A673 (cell line): ENCODE results near the gene MTFR2. TPM values are rescaled to one million over a fixed set of nuclear protein-coding genes. Genes with fewer than 3 reads are reported as not detected.

Source experiments
- BruUV-seq: library from RNA; stranded (reverse); fragments of 400-500 nt; replicated peaks from 2 replicates; lab custom pipeline; 2021; lab: Mats Ljungman, UMichigan
- CTCF ChIA-PET: fragments of 300-600 bp; sonication (Branson Sonifier 250); formaldehyde crosslinking; loops from one replicate; lab custom pipeline; 2022; ENCODE audit warnings: antibody characterized with exemption; lab: Charles Lee
- POLR2A ChIA-PET: fragments of 300-600 bp; sonication (Branson Sonifier 250); formaldehyde crosslinking; loops from one replicate; lab custom pipeline; 2022; ENCODE audit warnings: antibody characterized with exemption; ENCODE audit not compliant: low non-redundant PET; lab: Charles Lee
- DNase-seq: peaks from one replicate; pipeline ENCODE4 v3.0.0-alpha.2; 2015; ENCODE audit warnings: low spot score
- H3K27ac ChIP-seq: fragments of 200-600 bp; sonication (generic); 2 replicates; pipeline ENCODE4 v1.5.1; 2016; ENCODE audit warnings: mixed run types, low read depth, mild to moderate bottlenecking, mixed read lengths, antibody characterized with exemption, low read length; ENCODE audit not compliant: poor library complexity, severe bottlenecking
- H3K27me3 ChIP-seq: fragments of 200-600 bp; sonication (generic); replicated peaks from 2 replicates; pipeline ENCODE4 v1.6.1; 2017; ENCODE audit warnings: mixed run types, low read depth, mild to moderate bottlenecking, mixed read lengths, antibody characterized with exemption, low read length; ENCODE audit not compliant: insufficient read depth, poor library complexity
- H3K36me3 ChIP-seq: fragments of 200-600 bp; sonication (generic); 2 replicates; pipeline ENCODE4 v1.6.1; 2016; ENCODE audit warnings: mixed run types, mild to moderate bottlenecking, mixed read lengths, antibody characterized with exemption, low read length; ENCODE audit not compliant: insufficient read depth, poor library complexity, severe bottlenecking
- H3K4me1 ChIP-seq: fragments of 200-600 bp; sonication (generic); 2 replicates; pipeline ENCODE4 v1.6.1; 2017; ENCODE audit warnings: mixed run types, mild to moderate bottlenecking, mixed read lengths, antibody characterized with exemption, low read length; ENCODE audit not compliant: insufficient read depth, poor library complexity, severe bottlenecking
- H3K4me3 ChIP-seq: fragments of 200-600 bp; sonication (generic); 2 replicates; pipeline ENCODE4 v1.5.1; 2016; ENCODE audit warnings: low read depth, mixed run types, mild to moderate bottlenecking, mixed read lengths, low read length; ENCODE audit not compliant: poor library complexity, severe bottlenecking
- H3K9me3 ChIP-seq: fragments of 200-600 bp; sonication (generic); 2 replicates; pipeline ENCODE4 v1.6.1; 2016; ENCODE audit warnings: mixed run types, low read depth, mild to moderate bottlenecking, mixed read lengths, antibody characterized with exemption, low read length; ENCODE audit not compliant: poor library complexity, severe bottlenecking
- CTCF ChIP-seq: fragments of 300-800, 200-600 bp; sonication (generic); conservative IDR thresholded peaks from 2 replicates; pipeline ENCODE4 v1.5.1; 2017; ENCODE audit warnings: low read depth, mild to moderate bottlenecking, antibody characterized with exemption, low read length, moderate library complexity, mixed read lengths
- EZH2 ChIP-seq: fragments of 200-600 bp; sonication (generic); IDR thresholded peaks from 2 replicates; pipeline ENCODE4 v1.6.1; 2017; ENCODE audit warnings: borderline replicate concordance, low read depth, mild to moderate bottlenecking, mixed read lengths, antibody characterized with exemption, low read length; ENCODE audit not compliant: poor library complexity, severe bottlenecking
- intact Hi-C: fragments of 100-400 bp; cut with micrococcal nuclease; formaldehyde crosslinking; loops from one replicate; pipeline ENCODE4 v1.10.0; 2022; ENCODE audit not compliant: unreplicated experiment
- total RNA-seq: library from RNA; stranded (reverse); gene quantifications from 2 replicates; pipeline ENCODE4 v1.2.3, GENCODE V29; 2021

MTFR2 gene
- total RNA-seq, 1 experiment from 2014 or later, result 12.6 TPM

DNA sequence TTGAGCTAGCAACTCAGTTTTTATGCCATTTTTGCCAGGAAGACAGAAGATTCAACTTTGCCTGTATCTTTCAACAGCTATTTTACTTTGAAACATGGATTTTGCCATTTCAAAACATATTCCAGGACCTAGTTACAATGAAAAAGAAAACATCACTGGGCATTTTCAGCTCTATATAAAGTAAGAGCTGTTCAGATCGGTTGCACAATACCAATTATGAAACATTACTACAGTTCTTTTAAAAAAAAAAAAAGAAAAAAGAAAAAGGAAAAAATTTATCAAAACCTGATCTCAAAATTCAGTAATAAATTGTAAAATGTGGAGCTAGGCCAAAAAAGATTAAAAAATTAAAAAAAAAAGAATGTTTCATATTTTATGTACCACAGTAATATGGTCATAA is 24.0 kb upstream of the MTFR2 start:
- Histone ChIP-seq H3K27ac (no peak overlapping the region), H3K4me3 (no peak overlapping the region), H3K4me1 (no peaks in the 10 kb centered on the region), H3K27me3 (no peaks in the 10 kb centered on the region), H3K9me3 (no peaks in the 10 kb centered on the region), H3K36me3 (peaks cover 93% of the 10 kb centered on the region)
- no peak for DNase-seq
- intact Hi-C loops, result no loop called here
- no peak for TF ChIP-seq CTCF
- no peak for TF ChIP-seq EZH2
- POLR2A ChIA-PET, result no interaction called here
- CTCF ChIA-PET, result no interaction called here
- no TSS peak for BruUV-seq

DNA sequence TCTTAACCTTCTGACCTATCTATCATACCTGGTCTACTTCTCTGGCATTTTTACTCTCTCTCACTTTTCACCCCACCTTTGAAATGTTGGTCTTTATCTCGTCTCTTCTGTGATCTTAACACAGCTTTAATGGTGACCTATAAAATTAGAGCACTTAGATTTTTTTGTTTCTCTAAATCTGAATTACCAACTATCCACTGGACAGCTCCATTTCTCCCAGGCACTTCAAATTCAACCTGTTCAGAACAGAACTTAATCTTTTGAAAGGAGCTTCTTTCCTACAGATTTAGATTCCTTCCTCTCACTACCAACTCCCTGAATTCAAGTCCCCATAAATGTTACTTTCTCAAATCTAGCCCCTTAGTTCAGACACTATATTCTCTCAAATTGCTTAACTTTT is 15.0 kb upstream of the MTFR2 start:
- Histone ChIP-seq H3K27me3 (no peaks in the 10 kb centered on the region), H3K9me3 (no peaks in the 10 kb centered on the region), H3K36me3 (peaks cover 98% of the 10 kb centered on the region), H3K4me1 (no peaks in the 10 kb centered on the region), H3K4me3 (no peak overlapping the region), H3K27ac (no peak overlapping the region)
- intact Hi-C loops, result no loop called here
- TF ChIP-seq EZH2 (no peak), CTCF (no peak)
- POLR2A ChIA-PET, result no interaction called here
- no peak for DNase-seq
- CTCF ChIA-PET, result no interaction called here
- no TSS peak for BruUV-seq

DNA sequence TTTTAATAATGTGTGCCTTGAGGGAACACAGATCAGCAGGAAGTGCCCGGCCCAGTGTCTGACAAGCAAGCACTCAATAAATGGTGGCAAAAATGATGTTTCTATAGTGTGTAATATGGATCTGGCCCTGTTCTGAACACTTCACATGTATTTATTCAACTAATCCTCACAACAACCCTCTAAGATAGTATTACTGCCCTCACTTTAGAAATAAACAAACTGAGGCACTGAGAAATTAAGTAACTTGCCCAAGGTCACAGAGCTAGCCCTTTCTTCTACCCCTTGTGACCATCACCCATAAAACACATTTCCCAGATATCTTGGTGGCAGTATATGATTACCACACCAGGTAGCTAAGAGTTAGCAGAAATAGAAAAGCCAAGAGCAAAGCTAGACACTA is 12.8 kb upstream of the MTFR2 start:
- ChIA-PET POLR2A (no interaction called here), CTCF (no interaction called here)
- H3K36me3 ChIP-seq, result peaks cover 98% of the 10 kb centered on the region
- intact Hi-C loops, result no loop called here
- no peak for DNase-seq
- BruUV-seq, result no TSS peak
- no peak overlapping the region for H3K27ac ChIP-seq
- H3K9me3 ChIP-seq, result no peaks in the 10 kb centered on the region
- TF ChIP-seq EZH2 (no peak), CTCF (no peak)
- H3K27me3 ChIP-seq, result no peaks in the 10 kb centered on the region
- no peaks in the 10 kb centered on the region for H3K4me1 ChIP-seq
- H3K4me3 ChIP-seq, result no peak overlapping the region
